ENCODE data around the gene CADPS2. TPM values are rescaled to one million over a fixed set of nuclear protein-coding genes. Genes with fewer than 3 reads are reported as not detected.

Gene CADPS2
- total RNA-seq, 3 donors from 2014 or later (not counting 1 experiment from before 2014, with no cell fraction given) = not detected

- WGBS (ENCODE audit: insufficient coverage) = 11% methylated on average over 1 of the region's 1 CpG
- no peak overlapping the region for H3K27ac Mint-ChIP-seq
- no peaks in the 10 kb centered on the region for H3K4me1 Mint-ChIP-seq
- no peaks in the 10 kb centered on the region for H3K4me1 ChIP-seq (ENCODE audit: control insufficient read depth, insufficient read depth, low read length)
- H3K27ac ChIP-seq (ENCODE audit: low read length) = no peak overlapping the region
- no peaks in the 10 kb centered on the region for H3K36me3 Mint-ChIP-seq
- no peaks in the 10 kb centered on the region for H3K9me3 ChIP-seq (ENCODE audit: control insufficient read depth, insufficient read depth, low read length)
- DNase-seq (no peak), ATAC-seq (no peak)
- no peaks in the 10 kb centered on the region for H3K27me3 ChIP-seq (ENCODE audit: control insufficient read depth, insufficient read depth, low read length)
- intact Hi-C loops (cut with micrococcal nuclease) = no loop called here
- no peaks in the 10 kb centered on the region for H3K27me3 Mint-ChIP-seq (ENCODE audit: low read depth in 2 of 2)
- TF ChIP-seq CTCF (IDR thresholded peaks at IDR 0.05) = no peak
- H3K4me3 Mint-ChIP-seq = no peak overlapping the region
- H3K4me3 ChIP-seq (ENCODE audit: low read length) = no peak overlapping the region
- H3K9me3 Mint-ChIP-seq = peaks cover 2 to 8% of the 10 kb centered on the region in 2 donors
- H3K36me3 ChIP-seq (ENCODE audit: control insufficient read depth, insufficient read depth, low read length) = no peaks in the 10 kb centered on the region
Measured at GRCh38 chr7:122756860-122757259, 129.4 kb downstream of the CADPS2 start.

- Mint-ChIP-seq H3K9me3 (peaks cover 4 to 8% of the 10 kb centered on the region in 2 donors), H3K36me3 (no peaks in the 10 kb centered on the region), H3K4me1 (no peaks in the 10 kb centered on the region), H3K27me3 (ENCODE audit: low read depth in 2 of 2) (no peaks in the 10 kb centered on the region), H3K27ac (no peak overlapping the region), H3K4me3 (no peak overlapping the region)
- Histone ChIP-seq H3K4me3 (ENCODE audit: low read length) (no peak overlapping the region), H3K27ac (ENCODE audit: low read length) (no peak overlapping the region), H3K36me3 (ENCODE audit: control insufficient read depth, insufficient read depth, low read length) (no peaks in the 10 kb centered on the region), H3K9me3 (ENCODE audit: control insufficient read depth, insufficient read depth, low read length) (no peaks in the 10 kb centered on the region), H3K27me3 (ENCODE audit: control insufficient read depth, insufficient read depth, low read length) (no peaks in the 10 kb centered on the region), H3K4me1 (ENCODE audit: control insufficient read depth, insufficient read depth, low read length) (no peaks in the 10 kb centered on the region)
- DNase-seq (no peak), ATAC-seq (no peak)
- intact Hi-C loops (cut with micrococcal nuclease) = no loop called here
- no peak for TF ChIP-seq CTCF (IDR thresholded peaks at IDR 0.05)
- no CpG with 5 or more reads among the region's 2 CpGs for WGBS (ENCODE audit: insufficient coverage)
Measured at GRCh38 chr7:122755696-122756095, 130.6 kb downstream of the CADPS2 start.

- Mint-ChIP-seq H3K4me3 (no peak overlapping the region), H3K36me3 (no peaks in the 10 kb centered on the region), H3K27me3 (ENCODE audit: low read depth in 2 of 2) (no peaks in the 10 kb centered on the region), H3K9me3 (peaks cover 12 to 14% of the 10 kb centered on the region in 2 donors), H3K4me1 (no peaks in the 10 kb centered on the region), H3K27ac (no peak overlapping the region)
- Histone ChIP-seq H3K9me3 (ENCODE audit: control insufficient read depth, insufficient read depth, low read length) (no peaks in the 10 kb centered on the region), H3K36me3 (ENCODE audit: control insufficient read depth, insufficient read depth, low read length) (no peaks in the 10 kb centered on the region), H3K27ac (ENCODE audit: low read length) (no peak overlapping the region), H3K4me1 (ENCODE audit: control insufficient read depth, insufficient read depth, low read length) (no peaks in the 10 kb centered on the region), H3K27me3 (ENCODE audit: control insufficient read depth, insufficient read depth, low read length) (no peaks in the 10 kb centered on the region), H3K4me3 (ENCODE audit: low read length) (no peak overlapping the region)
- WGBS (ENCODE audit: insufficient coverage) = 96% methylated on average over 3 of the region's 3 CpGs
- ATAC-seq (no peak), DNase-seq (no peak)
- intact Hi-C loops (cut with micrococcal nuclease) = no loop called here
- no peak for TF ChIP-seq CTCF (IDR thresholded peaks at IDR 0.05)
Measured at GRCh38 chr7:122752583-122752982, 133.7 kb downstream of the CADPS2 start.

GRCh38 chr7:122750389-122750788 lies 135.9 kb downstream of the CADPS2 start:
- no peak overlapping the region for H3K27ac Mint-ChIP-seq
- Histone ChIP-seq H3K27ac (ENCODE audit: low read length) (no peak overlapping the region), H3K4me3 (ENCODE audit: low read length) (no peak overlapping the region), H3K4me1 (ENCODE audit: control insufficient read depth, insufficient read depth, low read length) (no peaks in the 10 kb centered on the region), H3K9me3 (ENCODE audit: control insufficient read depth, insufficient read depth, low read length) (no peaks in the 10 kb centered on the region), H3K27me3 (ENCODE audit: control insufficient read depth, insufficient read depth, low read length) (no peaks in the 10 kb centered on the region), H3K36me3 (ENCODE audit: control insufficient read depth, insufficient read depth, low read length) (no peaks in the 10 kb centered on the region)
- 82% methylated on average over 1 of the region's 2 CpGs for WGBS (ENCODE audit: insufficient coverage)
- H3K36me3 Mint-ChIP-seq = no peaks in the 10 kb centered on the region
- DNase-seq = no peak
- no peaks in the 10 kb centered on the region for H3K4me1 Mint-ChIP-seq
- peaks cover 14 to 18% of the 10 kb centered on the region in 2 donors for H3K9me3 Mint-ChIP-seq
- no peak for ATAC-seq
- H3K27me3 Mint-ChIP-seq (ENCODE audit: low read depth in 2 of 2) = no peaks in the 10 kb centered on the region
- no peak overlapping the region for H3K4me3 Mint-ChIP-seq
- no peak for TF ChIP-seq CTCF (IDR thresholded peaks at IDR 0.05)
- intact Hi-C loops (cut with micrococcal nuclease) = no loop called here
